GM23248 (cell line): ENCODE results near the gene WBP1L.

Experiments
- EZH2 ChIP-seq: fragments of 200-600 bp; sonication (generic); IDR thresholded peaks from 2 replicates; pipeline ENCODE4 v1.6.1; 2018; ENCODE audit warnings: antibody characterized with exemption, mild to moderate bottlenecking; ENCODE audit not compliant: insufficient read depth, poor library complexity, severe bottlenecking
- EZH2phosphoT487 ChIP-seq: fragments of 200-600 bp; sonication (generic); IDR thresholded peaks from 2 replicates; pipeline ENCODE4 v1.6.1; 2018; ENCODE audit warnings: antibody characterized with exemption, moderate library complexity, mild to moderate bottlenecking, low read depth; ENCODE audit not compliant: insufficient read depth

DNA sequence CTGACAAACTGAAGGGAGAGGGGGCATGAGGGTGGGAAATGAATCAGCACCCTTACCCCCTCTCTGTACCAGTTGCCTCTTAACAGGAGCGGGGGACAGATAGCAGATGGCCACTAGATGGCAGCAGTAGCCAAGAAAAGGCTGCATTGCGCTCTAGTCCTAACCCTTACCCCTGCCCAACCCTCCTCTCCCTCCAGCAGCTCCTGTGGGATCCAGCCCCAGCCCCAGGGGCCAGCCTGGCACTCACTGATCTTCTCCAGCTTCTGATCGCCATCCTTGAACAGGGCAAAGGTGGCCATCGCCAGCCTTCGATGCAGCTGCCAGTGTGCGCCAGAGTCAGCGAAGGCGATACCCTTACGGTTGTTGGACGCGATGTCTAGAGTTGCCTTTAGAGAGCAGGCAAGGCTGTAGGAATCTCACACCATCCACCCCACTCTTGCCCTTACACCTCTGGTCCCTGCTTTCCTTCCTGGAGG, 91.3 kb downstream of the WBP1L start:
- TF ChIP-seq EZH2 (no peak), EZH2phosphoT487 (no peak)
